Endodermal cell (in vitro differentiated cells): ENCODE measurements around the gene ARID5B. TPM values are rescaled to one million over a fixed set of nuclear protein-coding genes. Genes with fewer than 3 reads are reported as not detected.

Source experiments
- DNase-seq: peaks from one replicate; pipeline ENCODE4 v3.0.0-alpha.2; 2017
- H3K27ac ChIP-seq: 2 replicates; pipeline ENCODE4 v1.5.1; 2013; ENCODE audit warnings: mild to moderate bottlenecking, low read depth, low read length, moderate library complexity
- H3K27me3 ChIP-seq: 2 replicates; pipeline ENCODE4 v1.6.1; 2013; ENCODE audit warnings: mild to moderate bottlenecking, low read length, moderate library complexity; ENCODE audit not compliant: insufficient read depth, control insufficient read depth, poor library complexity, severe bottlenecking
- H3K36me3 ChIP-seq: 2 replicates; pipeline ENCODE4 v1.7.0; 2013; ENCODE audit warnings: mild to moderate bottlenecking, low read length, moderate library complexity; ENCODE audit not compliant: control insufficient read depth, insufficient read depth
- H3K4me1 ChIP-seq: one replicate; pipeline ENCODE4 v1.7.0; 2013; ENCODE audit warnings: low read length; ENCODE audit not compliant: control insufficient read depth, insufficient read depth
- H3K4me3 ChIP-seq: 2 replicates; pipeline ENCODE4 v1.5.1; 2013; ENCODE audit warnings: mild to moderate bottlenecking, low read length, moderate library complexity
- H3K9ac ChIP-seq: 2 replicates; pipeline ENCODE4 v1.6.1; 2013; ENCODE audit warnings: mild to moderate bottlenecking, low read length, moderate library complexity; ENCODE audit not compliant: poor library complexity, severe bottlenecking; ENCODE audit errors: extremely low read depth
- H3K9me3 ChIP-seq: 2 replicates; pipeline ENCODE4 v1.6.1; 2013; ENCODE audit warnings: mild to moderate bottlenecking, low read length, moderate library complexity; ENCODE audit not compliant: control insufficient read depth
- H3K27ac Mint-ChIP-seq: 2 replicates; pipeline ENCODE4 v1.8.0; 2020; ENCODE audit warnings: mixed read lengths
- H3K27me3 Mint-ChIP-seq: 2 replicates; pipeline ENCODE4 v1.8.0; 2021; ENCODE audit warnings: mild to moderate bottlenecking, mixed read lengths; ENCODE audit not compliant: insufficient read depth
- H3K36me3 Mint-ChIP-seq: 2 replicates; pipeline ENCODE4 v1.8.0; 2020; ENCODE audit warnings: low read depth, mixed read lengths
- H3K4me1 Mint-ChIP-seq: 2 replicates; pipeline ENCODE4 v1.8.0; 2020; ENCODE audit warnings: mixed read lengths
- H3K4me3 Mint-ChIP-seq: 2 replicates; pipeline ENCODE4 v1.8.0; 2020; ENCODE audit warnings: mild to moderate bottlenecking, moderate library complexity, mixed read lengths
- H3K9me3 Mint-ChIP-seq: 2 replicates; pipeline ENCODE4 v1.8.0; 2020; ENCODE audit warnings: mild to moderate bottlenecking, mixed read lengths
- WGBS, 2 experiments: methylation state at CpG; one replicate each; pipeline versions ENCODE4 v1.1.5 to v1.1.7; 2013; ENCODE audit warnings: missing lambda C conversion rate in 2 of 2, mixed read lengths in 1 of 2; ENCODE audit not compliant: insufficient coverage in 1 of 2, insufficient read length in 1 of 2; 5-methylcytosine and 5-hydroxymethylcytosine counted together
- total RNA-seq, 2 donors: library from RNA; stranded (reverse); fragmentation: NEBNext Ultra II Directional in 1 of 2; extraction: Animal tissue kit (Norgen Biotek cat#: 25700) in 1 of 2; gene quantifications; 2 replicates in 1 of 2; 3 replicates in 1 of 2; pipeline ENCODE4 v1.2.1, GENCODE V29; 2021
- TF ChIP-seq, protein P1 (sequence below): fragments of 200-600 bp; sonication (generic); conservative IDR thresholded peaks from 2 replicates; pipeline ENCODE4 v1.5.0; 2021; ENCODE audit warnings: antibody characterized with exemption, mild to moderate bottlenecking

Gene ARID5B
- total RNA-seq, 2 donors from 2014 or later, result 1.2 to 1.8 TPM

DNA sequence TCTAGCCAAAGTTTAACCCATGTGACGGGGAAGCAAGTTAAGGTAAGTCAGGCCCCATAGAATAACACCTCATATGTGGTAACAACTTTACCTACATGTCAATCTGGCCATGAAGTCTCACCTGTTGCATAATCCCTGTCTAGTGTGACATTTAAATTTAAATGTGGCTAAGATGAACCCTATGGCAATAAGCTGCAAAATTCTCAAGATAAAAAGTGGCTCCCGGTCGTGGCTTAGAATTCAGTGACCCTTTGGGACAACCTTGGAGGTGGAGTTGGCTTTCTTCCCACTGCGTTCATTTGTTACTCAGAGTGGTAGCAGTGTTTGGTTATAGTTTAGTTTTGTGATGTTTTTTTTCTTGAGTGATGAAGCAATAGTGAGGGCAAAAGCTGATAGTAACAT lies 90.6 kb downstream of the ARID5B start:
- Histone ChIP-seq H3K4me3 (no peak overlapping the region), H3K36me3 (no peaks in the 10 kb centered on the region), H3K4me1 (no peaks in the 10 kb centered on the region), H3K9ac (no peak overlapping the region), H3K27ac (no peak overlapping the region), H3K27me3 (no peaks in the 10 kb centered on the region), H3K9me3 (no peaks in the 10 kb centered on the region)
- Mint-ChIP-seq H3K27ac (peak overlapping the region; percentile 28), H3K36me3 (no peaks in the 10 kb centered on the region), H3K4me3 (no peak overlapping the region), H3K27me3 (no peaks in the 10 kb centered on the region), H3K9me3 (no peaks in the 10 kb centered on the region), H3K4me1 (peaks cover 2% of the 10 kb centered on the region)
- TF ChIP-seq, protein P1, sequence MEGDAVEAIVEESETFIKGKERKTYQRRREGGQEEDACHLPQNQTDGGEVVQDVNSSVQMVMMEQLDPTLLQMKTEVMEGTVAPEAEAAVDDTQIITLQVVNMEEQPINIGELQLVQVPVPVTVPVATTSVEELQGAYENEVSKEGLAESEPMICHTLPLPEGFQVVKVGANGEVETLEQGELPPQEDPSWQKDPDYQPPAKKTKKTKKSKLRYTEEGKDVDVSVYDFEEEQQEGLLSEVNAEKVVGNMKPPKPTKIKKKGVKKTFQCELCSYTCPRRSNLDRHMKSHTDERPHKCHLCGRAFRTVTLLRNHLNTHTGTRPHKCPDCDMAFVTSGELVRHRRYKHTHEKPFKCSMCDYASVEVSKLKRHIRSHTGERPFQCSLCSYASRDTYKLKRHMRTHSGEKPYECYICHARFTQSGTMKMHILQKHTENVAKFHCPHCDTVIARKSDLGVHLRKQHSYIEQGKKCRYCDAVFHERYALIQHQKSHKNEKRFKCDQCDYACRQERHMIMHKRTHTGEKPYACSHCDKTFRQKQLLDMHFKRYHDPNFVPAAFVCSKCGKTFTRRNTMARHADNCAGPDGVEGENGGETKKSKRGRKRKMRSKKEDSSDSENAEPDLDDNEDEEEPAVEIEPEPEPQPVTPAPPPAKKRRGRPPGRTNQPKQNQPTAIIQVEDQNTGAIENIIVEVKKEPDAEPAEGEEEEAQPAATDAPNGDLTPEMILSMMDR, result no peak
- no peak for DNase-seq
- WGBS, 2 experiments, result 88 to 90% methylated on average over 2 to 4 of the region's 4 CpGs

DNA sequence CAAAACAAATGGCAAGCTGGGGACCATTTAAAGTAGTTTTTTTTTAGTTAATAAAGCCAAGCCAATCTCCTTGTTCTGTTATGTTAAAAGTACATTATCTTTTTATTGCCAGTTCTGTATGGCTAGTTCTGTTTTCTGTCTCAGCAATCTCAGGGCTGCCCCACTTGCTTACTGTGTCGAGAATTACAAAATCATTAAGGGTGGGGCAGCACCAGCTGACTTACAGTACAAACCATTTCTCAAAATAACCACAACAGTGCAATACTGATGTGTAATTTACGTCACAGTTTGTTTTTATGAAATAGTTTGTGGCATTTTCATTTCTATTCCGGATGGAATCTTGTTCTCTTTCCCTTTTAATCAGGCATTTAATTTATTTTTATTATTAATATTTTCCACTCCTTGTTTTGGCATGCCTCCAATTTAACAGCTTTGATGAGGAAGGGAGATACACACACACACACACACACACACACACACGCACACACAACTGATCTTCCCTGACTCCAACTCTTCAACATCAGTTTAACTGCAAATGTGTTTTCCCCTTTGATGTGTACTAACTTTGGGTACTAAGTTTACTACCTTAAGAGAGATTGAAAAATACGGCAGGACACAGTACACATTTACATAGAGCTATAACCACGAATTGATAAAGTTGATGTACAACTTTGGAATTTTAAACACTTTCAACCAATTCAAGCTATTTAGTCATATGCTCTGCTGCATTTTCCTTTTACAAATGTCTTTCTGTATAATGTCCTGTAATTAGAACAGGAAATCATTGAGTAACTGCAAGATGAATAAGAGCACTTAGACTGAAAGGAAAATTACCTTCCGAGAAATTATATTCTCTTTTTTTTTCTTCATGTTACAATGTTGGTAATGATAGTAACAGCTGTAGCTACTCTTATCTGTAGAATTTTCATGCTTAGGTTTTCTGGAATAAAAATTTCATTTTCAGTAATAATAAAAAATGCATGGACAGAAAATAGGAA lies 91.5 kb downstream of the ARID5B start:
- no peaks in the 10 kb centered on the region for H3K9me3 Mint-ChIP-seq
- Histone ChIP-seq H3K36me3 (no peaks in the 10 kb centered on the region), H3K9me3 (no peaks in the 10 kb centered on the region), H3K4me1 (no peaks in the 10 kb centered on the region), H3K27ac (no peak overlapping the region), H3K4me3 (no peak overlapping the region), H3K27me3 (no peaks in the 10 kb centered on the region), H3K9ac (no peak overlapping the region)
- DNase-seq, result no peak
- TF ChIP-seq, protein P1, result no peak
- H3K4me3 Mint-ChIP-seq, result no peak overlapping the region
- WGBS, 2 experiments, result 86 to 92% methylated on average over 4 to 5 of the region's 7 CpGs
- no peaks in the 10 kb centered on the region for H3K4me1 Mint-ChIP-seq
- H3K27ac Mint-ChIP-seq, result no peak overlapping the region
- no peaks in the 10 kb centered on the region for H3K27me3 Mint-ChIP-seq
- no peaks in the 10 kb centered on the region for H3K36me3 Mint-ChIP-seq

DNA sequence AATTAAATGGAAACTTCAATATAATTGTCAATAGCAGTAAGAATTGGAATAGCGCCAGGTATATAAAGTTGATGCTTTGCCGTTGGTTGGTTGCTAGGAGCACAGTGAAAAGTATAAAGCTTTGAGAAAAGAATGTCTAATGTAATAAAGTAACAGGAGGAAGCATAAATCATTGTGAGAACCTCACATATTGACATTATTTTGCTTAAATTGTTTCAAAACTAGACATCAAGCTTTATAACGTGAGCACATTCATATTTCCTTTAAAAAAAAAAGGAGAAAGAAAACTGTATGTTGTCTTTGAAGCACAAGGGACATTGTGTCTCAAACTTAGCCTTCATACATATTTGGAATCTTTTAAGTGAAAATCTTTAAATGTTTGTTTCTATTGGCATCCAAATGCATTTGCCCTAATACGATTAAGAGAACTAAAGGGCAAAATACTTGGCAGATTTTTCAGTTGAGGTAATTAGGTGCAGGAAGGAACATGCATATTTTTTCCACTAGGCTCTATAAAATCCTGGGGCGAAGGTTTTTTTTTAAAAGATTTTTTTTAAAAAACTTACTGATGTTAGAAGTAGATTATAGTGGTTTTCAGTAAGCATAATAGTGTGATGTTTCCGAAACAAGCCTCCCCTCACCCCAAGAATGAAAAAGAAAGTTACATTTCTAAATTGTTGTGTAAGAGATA lies 92.4 kb downstream of the ARID5B start:
- H3K4me3 ChIP-seq, result no peak overlapping the region
- TF ChIP-seq, protein P1, result no peak
- 93 to 96% methylated on average over 3 to 6 of the region's 6 CpGs for WGBS, 2 experiments
- no peaks in the 10 kb centered on the region for H3K4me1 ChIP-seq
- Mint-ChIP-seq H3K27ac (no peak overlapping the region), H3K4me1 (no peaks in the 10 kb centered on the region), H3K36me3 (no peaks in the 10 kb centered on the region), H3K9me3 (no peaks in the 10 kb centered on the region), H3K27me3 (no peaks in the 10 kb centered on the region), H3K4me3 (no peak overlapping the region)
- DNase-seq, result no peak
- H3K27me3 ChIP-seq, result no peaks in the 10 kb centered on the region
- no peaks in the 10 kb centered on the region for H3K36me3 ChIP-seq
- H3K27ac ChIP-seq, result peak overlapping the region; percentile 52
- no peaks in the 10 kb centered on the region for H3K9me3 ChIP-seq
- H3K9ac ChIP-seq, result no peak overlapping the region
